ENCODE measurements around the gene TTN. TPM values are rescaled to one million over a fixed set of nuclear protein-coding genes. Genes with fewer than 3 reads are reported as not detected.

TTN gene
- total RNA-seq, 6 experiments from 2014 or later, result 0.42 to 9.5 (median 0.97) TPM

- Histone ChIP-seq H3K27ac (no peak overlapping the region), H3K9me3 (no peaks in the 10 kb centered on the region), H3K4me3 (no peak overlapping the region), H3K36me3 (no peaks in the 10 kb centered on the region), H3K27me3 (no peaks in the 10 kb centered on the region), H3K4me1 (no peaks in the 10 kb centered on the region)
- intact Hi-C loops (cut with DNase I), result no loop called here
- no peak for ATAC-seq
- TF ChIP-seq CTCF (IDR thresholded peaks at IDR 0.05) (no peak), POLR2A (IDR thresholded peaks at IDR 0.05) (no peak)
- 72% methylated on average over 2 of the region's 7 CpGs for WGBS (ENCODE audit: insufficient coverage, low coverage, low lambda C conversion rate, missing lambda C conversion rate)
- no peak for DNase-seq
Measured at GRCh38 chr2:178800510-178800909, 6.7 kb downstream of the TTN start.

GRCh38 chr2:178799305-178799704 is 7.9 kb downstream of the TTN start:
- ATAC-seq, result no peak
- Histone ChIP-seq H3K27me3 (no peaks in the 10 kb centered on the region), H3K4me1 (no peaks in the 10 kb centered on the region), H3K9me3 (no peaks in the 10 kb centered on the region), H3K27ac (no peak overlapping the region), H3K36me3 (no peaks in the 10 kb centered on the region), H3K4me3 (no peak overlapping the region)
- TF ChIP-seq CTCF (IDR thresholded peaks at IDR 0.05), result no peak
- TF ChIP-seq POLR2A (IDR thresholded peaks at IDR 0.05), result no peak
- 88% methylated on average over 19 of the region's 19 CpGs for WGBS (ENCODE audit: insufficient coverage, low coverage, low lambda C conversion rate, missing lambda C conversion rate)
- intact Hi-C loops (cut with DNase I), result loop anchor here (10.0 kb wide), 2 partner anchors 105 to 625 kb away; no protein-coding TSS in a partner anchor
- DNase-seq, result no peak

GRCh38 chr2:178796079-178796677 is 11.0 kb downstream of the TTN start:
- 86% methylated on average over 2 of the region's 2 CpGs for WGBS (ENCODE audit: insufficient coverage, low coverage, low lambda C conversion rate, missing lambda C conversion rate)
- DNase-seq (no peak), ATAC-seq (peak in 2 of 4 donors; percentile 33 to 38)
- Histone ChIP-seq H3K27ac (no peak overlapping the region), H3K27me3 (no peaks in the 10 kb centered on the region), H3K9me3 (no peaks in the 10 kb centered on the region), H3K36me3 (no peaks in the 10 kb centered on the region), H3K4me3 (no peak overlapping the region), H3K4me1 (no peaks in the 10 kb centered on the region)
- intact Hi-C loops (cut with DNase I), result loop anchor here (10.0 kb wide), 2 partner anchors 109 to 629 kb away; no protein-coding TSS in a partner anchor
- TF ChIP-seq POLR2A (IDR thresholded peaks at IDR 0.05) (no peak), CTCF (IDR thresholded peaks at IDR 0.05) (peak; percentile 52 to 65 (median 58))

- Histone ChIP-seq H3K9me3 (no peaks in the 10 kb centered on the region), H3K27me3 (no peaks in the 10 kb centered on the region), H3K4me3 (no peak overlapping the region), H3K27ac (no peak overlapping the region), H3K4me1 (no peaks in the 10 kb centered on the region), H3K36me3 (no peaks in the 10 kb centered on the region)
- intact Hi-C loops (cut with DNase I), result no loop called here
- ATAC-seq (no peak), DNase-seq (no peak)
- 71% methylated on average over 5 of the region's 5 CpGs for WGBS (ENCODE audit: insufficient coverage, low coverage, low lambda C conversion rate, missing lambda C conversion rate)
- TF ChIP-seq CTCF (IDR thresholded peaks at IDR 0.05) (no peak), POLR2A (IDR thresholded peaks at IDR 0.05) (no peak)
Measured at GRCh38 chr2:178787934-178788333, 19.3 kb downstream of the TTN start.
